GM12878 (cell line): ENCODE results near the gene FMR1.

Experiments
- CTCF ChIP-seq, 3 experiments: IDR thresholded peaks in 2 of 3; conservative IDR thresholded peaks in 1 of 3; 2 replicates each; pipeline ENCODE4 v1.5.1; 2011; ENCODE audit warnings: low read depth in 3 of 3, low read length in 3 of 3, mild to moderate bottlenecking in 3 of 3, control low read depth in 2 of 3, moderate library complexity in 2 of 3, inconsistent platforms in 1 of 3, mixed read lengths in 1 of 3; ENCODE audit not compliant: control insufficient read depth in 2 of 3, insufficient read depth in 1 of 3; ENCODE audit errors: extremely low read depth in 1 of 3
- NRF1 ChIP-seq: conservative IDR thresholded peaks from 2 replicates; pipeline ENCODE4 v1.6.1; 2011; ENCODE audit warnings: mild to moderate bottlenecking, low read depth, low read length, improper control_type of control experiment
- POLR2AphosphoS5 ChIP-seq: IDR thresholded peaks from 2 replicates; pipeline ENCODE4 v1.6.1; 2011; ENCODE audit warnings: mild to moderate bottlenecking, low read length, inconsistent platforms

- no peak for TF ChIP-seq NRF1
- no peak for TF ChIP-seq CTCF (IDR thresholded peaks at IDR 0.05 in 2 of 3, conservative IDR thresholded peaks at IDR 0.05 in 1 of 3; ENCODE audit: control insufficient read depth in 2 of 3, extremely low read depth in 1 of 3, insufficient read depth in 1 of 3, low read depth in 3 of 3, low read length in 3 of 3)
- no peak for TF ChIP-seq POLR2AphosphoS5
Observed at GRCh38 chrX:147920161-147920666, 8.5 kb downstream of the FMR1 start.
